CD4-positive, alpha-beta T cell treated with Interleukin-4 for 1 hour (primary cell): ENCODE results near the gene GALNT13.

Experiments used
- DNase-seq, 2 donors: peaks; one replicate each; pipeline ENCODE4 v3.0.0-alpha.2; 2020 to 2022

The GALNT13 gene

DNA sequence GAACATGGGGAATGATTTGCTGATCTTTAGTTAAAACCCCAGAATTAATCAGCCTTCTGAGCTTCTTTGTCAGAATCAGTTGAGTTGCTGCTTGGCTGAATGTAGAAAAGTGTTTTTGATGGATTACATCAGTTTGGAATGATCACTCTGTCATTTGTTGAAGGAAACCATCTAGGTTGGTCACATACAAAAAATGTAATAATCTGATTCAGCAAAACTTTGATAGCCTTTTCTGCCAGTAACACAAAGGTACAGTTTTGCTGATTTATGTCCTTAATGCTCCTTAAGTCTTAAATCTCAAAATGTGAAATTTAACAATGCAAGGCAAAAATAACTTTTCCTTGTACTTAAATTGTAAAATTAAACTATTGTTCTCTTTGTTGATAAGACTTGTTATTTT lies 74.3 kb downstream of the GALNT13 start:
- no peak for DNase-seq

DNA sequence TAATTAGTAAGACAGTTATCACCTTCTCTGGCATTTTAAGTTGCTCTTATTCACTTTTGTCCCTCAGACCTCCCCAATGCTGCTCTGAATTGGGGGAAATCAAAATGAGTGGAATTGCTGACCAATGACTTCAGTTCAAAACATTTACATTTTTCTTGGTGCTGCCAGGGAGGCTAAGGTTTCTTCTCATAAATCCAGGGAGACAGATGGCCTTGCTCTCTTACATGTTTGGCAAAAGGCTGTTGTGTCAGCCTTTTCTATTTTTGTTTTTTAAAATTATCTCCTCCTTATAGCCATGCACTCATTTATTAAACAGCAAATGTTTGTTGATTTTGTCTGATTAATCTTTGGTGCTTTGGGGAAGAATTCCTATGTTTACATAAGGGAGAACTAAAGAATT lies 82.0 kb downstream of the GALNT13 start:
- no peak for DNase-seq

DNA sequence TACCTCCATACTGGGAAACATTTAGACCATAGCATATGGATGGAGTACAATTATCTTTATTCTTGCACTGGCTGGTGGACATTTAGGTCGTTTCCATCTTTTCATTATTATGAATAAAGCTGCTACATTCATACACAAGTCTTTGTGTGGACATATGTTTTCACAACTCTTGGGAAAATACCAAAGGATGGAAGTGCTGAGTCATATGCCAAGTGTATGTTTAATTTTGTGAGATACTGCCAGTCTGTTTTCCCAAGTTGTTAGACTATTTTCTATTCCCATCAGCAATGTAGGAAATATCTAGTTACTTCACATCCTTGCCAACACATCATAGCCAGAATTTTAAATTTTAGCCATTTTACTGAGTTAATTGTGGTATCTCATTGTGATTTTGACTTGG lies 91.5 kb downstream of the GALNT13 start:
- no peak for DNase-seq

DNA sequence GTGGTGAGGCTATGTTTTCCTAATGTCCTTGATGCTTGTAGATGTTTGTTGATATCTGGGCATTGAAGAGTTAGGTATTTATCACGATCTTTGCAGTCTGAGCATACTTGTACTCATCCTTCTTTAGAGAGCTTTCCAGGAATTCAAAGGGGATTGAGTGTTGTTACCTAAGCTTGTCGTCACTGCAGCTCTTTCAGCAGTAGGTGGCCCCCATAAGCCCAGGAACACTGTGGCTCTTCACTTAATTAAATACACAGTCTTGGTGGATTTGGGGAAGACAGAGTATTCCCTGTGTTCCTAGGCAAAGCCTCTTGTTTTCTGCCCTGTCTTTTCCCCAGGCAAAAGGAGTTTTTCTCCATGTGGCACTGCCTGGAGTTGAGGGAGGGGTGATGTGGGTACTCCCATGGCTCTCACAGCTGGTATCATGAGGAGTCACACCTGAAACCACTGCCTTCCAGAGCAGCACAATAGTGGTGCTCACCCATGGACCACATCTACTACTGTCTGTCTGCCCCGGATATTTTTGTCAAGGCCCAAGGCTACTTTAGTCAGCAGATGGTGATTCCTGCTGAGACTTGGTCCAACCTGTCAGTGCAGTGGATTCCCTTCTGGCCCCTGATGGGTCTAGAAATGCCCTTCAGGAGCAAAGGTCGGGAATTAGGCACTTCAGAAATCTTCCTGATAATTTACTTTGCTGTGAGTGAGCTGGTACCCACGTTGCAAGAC lies 95.7 kb downstream of the GALNT13 start:
- no peak for DNase-seq

DNA sequence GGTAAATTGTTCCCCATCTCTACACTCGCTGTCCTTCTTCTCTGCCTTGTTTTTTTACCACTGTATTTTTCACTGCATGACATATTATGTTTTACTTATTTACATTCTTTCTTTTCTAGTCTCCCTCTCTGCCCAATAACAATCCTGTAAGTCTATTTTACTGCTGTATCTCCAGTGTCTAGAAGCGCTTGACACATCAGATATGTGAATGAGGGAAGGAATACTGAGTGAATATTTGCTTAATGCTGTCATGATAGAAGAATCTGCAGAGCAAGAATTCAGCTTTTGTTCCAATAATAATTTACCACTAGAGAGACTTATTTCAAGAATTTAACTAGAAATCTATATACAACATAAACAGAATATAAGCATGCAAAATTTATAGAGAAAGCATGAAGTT lies 99.5 kb downstream of the GALNT13 start:
- DNase-seq: no peak

DNA sequence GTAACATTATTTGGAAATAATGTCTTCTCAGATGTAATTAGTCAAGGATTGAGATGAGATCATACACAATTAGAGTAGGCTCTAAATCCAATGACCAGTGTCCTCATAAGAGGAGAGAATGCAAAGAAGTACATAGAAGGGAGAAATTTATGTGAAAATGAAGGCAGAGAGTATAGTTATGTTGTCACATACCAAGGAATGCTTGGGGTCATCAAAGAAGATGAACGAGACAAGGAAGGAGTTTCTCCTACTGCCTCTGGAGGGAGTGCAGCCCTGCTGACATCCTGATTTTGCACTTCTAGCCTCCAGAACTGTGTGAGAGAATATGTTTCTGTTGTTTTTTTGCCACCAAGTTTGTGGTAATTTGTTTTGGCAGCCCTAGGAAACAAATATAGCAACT lies 100.1 kb downstream of the GALNT13 start:
- DNase-seq: no peak

DNA sequence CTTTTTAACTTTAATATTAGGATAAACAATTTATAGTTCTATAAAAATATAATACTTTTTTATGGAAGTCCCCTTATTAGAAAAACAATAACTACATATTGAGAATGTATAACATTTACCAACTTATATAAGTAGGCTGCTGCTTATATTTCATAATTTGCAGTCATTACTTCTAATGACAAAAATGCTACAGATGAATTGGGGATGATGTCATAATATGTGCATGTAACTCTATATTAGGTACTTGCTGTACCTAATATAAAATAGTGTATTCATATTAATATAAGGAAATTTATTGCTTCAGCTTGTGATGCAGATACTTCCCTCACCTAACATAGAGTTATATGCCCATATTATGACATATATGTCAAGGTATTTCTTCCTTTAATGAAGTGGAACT lies 100.7 kb downstream of the GALNT13 start:
- DNase-seq: no peak

DNA sequence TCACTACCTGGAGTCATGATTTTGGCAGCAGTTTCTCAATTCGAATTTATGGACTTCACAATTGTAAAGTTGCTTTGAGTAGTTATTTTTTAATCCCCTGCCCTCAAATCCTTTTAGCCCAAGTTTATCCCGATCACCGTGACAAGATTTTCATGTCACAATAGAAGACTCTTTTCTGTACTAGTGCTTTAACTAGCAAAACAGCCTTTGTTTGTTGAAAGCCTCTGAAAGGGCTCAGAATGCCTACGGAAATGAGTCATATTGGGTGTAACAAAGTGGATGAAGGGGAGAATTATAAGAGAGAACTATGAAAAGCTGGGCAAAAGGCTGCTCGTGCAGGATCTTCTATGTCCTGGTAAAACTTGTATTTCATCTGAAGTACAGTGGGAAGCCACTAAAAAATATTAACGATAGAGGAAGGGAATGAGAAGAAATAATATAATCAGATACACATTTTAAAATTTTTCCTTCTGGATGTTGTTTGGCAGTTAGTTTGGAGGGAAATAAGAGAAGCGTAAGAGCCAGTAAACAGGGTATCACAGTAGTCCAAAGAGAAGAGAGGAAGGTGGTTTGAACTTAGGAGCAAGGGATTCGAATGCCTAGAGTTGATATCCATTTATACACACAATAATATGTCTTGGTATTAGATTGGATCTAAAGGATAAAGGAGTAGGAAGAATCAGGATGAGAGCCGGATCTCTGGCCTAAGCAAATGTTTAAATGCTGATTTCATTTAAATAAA lies 114.9 kb downstream of the GALNT13 start:
- DNase-seq: no peak

DNA sequence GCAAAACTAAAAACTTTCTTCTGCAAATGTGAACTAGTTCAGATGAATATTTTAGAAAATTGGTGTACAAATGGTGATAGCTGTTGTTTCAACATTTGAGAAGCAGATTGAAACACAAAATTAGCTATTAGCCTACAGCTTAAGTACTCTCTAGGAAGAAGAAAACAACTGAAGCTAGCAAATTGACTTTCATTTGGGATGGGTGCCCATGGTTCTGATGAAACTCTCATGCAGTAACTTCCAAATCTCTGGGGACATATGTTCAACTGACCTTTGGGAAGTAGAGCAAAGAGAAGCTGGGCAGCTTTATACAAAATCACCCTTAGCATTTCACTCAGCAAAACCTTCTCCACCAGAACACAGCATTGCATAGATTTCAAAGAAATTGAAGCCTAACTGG lies 119.0 kb downstream of the GALNT13 start:
- no peak for DNase-seq

DNA sequence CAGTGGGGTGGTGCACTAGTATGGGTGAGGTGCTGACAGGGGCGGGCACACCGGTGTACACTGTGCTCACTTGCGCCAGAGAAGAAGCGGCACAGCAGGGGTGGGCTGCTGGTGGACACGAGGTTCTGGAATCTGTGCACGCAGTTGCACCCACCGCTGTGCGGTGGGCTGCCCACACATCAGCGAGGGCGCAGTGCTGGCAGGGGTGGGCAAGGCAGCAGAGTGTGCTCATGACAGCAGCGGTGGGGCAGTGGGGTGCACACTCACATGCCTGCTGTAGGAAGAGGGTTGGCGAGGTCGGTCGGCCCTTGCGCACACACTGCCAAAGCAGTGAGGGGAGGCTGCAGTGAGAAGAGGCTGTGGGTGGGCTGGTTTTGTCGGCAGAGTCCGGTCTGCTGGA lies 141.8 kb downstream of the GALNT13 start:
- DNase-seq: no peak

DNA sequence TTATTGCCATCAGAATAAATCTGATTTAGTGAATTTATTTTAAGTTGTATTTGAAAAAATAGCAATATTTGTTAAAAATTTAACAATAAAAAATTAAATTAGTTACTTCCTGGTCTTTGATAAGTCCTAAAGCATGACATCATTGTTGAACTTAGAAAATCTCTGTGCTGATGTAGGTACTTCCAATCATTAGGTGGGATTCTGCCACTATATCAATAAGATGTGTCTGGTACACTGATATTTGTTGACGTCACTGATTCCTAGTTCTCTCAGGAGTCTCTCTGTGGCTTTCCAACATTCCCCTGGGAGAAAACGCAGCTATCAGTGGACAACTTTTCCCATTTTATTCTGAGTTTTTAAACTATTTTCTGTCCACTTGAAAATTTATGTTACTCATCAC lies 143.5 kb downstream of the GALNT13 start:
- no peak for DNase-seq

DNA sequence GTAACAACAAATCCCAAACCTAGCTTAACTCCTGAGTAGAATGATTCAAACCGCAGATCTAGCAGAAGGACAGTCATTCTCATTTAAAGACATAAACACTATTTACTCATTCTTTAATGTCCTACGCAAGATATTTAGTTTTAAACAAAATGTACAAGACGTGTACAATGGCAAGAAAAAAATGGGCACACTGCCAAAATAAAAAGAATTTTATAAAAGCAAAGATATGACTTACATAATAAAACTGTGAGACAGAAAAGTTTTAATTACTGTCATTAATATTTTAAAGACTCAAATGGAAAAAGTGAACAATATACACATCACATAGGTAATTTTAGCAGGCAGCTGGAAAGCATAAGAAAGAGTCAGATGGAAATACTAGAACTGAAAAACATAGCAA lies 157.8 kb downstream of the GALNT13 start:
- DNase-seq: no peak

DNA sequence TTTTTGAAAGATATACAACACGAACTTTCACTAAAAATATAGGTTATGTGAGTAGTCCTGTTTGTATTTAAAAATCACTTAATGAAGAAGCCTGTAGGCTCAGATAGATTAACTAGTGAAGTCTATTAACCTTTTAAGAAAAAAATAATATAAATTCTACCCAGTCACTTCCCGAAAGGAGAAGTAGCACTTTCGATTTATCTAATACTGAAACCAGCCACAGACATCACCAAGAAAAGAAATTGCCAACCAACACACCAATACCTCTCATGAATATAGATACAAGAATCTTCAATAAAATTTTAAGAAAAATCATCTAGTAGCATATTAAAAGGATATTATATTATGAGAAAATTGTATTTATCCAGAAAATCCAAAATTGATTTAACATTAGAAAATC lies 160.5 kb downstream of the GALNT13 start:
- no peak for DNase-seq

DNA sequence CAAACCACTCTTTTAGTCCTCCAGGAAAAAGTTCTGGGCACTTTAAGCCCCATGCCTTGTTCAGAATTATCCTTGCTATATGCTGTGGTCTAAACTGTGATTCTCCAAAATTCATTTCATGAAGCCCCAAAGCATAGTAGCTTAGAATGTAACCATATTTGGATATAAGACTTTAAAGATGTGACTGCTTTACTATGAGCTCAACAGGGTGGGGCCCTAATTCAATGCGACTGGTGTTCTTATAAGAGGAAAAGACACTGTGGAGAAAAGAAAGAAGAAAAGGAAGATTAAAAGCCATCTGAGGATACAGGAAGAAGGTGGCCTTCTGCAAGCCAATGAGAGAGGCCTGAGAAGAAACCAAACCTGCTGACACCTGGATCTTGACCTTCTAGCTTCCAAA lies 174.8 kb downstream of the GALNT13 start:
- DNase-seq: no peak

DNA sequence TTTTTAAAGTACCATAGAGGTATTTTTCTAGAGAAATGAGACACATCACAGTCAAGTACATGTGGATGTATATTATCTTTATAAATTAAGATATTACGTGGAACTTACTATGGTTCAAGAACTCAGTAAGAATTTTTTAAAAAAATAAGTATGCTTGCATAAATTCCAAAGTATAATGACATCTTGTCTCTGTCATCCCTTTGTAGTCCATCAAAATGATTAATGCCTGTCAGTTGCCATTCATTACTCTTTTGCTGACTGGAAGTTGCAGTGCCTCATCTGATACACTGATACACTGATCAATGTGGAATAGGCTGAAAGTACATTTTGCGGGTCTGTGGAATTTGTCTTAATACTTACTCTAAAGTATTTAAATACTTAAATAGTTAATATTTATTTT lies 177.2 kb downstream of the GALNT13 start:
- no peak for DNase-seq

DNA sequence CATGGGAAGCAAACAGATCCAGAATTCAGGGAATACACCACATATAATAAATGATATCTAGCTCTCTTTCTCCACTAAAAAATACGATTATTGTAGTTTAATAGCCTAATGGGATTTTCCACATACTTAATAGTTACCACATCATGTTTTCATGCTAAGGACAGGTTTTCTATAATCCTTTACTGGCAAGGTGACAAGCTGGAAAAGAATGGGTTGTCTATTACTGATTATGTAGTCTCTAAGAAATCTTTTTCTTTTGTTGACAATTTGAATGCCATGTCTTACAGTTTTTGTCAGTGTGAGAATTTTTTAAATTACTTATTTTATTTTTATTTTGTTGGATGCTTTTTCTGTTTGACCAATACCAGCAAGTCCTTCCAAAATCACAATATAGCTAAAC lies 177.8 kb downstream of the GALNT13 start:
- DNase-seq: no peak

DNA sequence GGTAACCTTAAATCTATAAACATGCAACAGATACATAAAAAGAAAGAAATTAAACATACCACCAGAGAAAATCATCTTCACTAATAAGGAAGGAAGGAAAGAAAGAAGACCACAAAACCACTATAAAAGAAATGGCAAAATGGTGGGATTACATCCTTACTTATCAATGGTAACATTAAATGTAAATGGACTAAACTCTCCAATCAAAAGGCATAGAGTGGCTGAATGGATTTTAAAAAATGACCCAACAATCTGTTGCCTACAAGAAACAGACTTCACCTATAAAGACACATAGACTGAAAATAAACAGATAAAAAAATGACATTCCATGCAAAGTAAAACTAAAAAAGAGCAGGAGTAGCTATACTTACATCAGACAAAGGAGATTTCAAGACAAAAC lies 195.4 kb downstream of the GALNT13 start:
- no peak for DNase-seq

DNA sequence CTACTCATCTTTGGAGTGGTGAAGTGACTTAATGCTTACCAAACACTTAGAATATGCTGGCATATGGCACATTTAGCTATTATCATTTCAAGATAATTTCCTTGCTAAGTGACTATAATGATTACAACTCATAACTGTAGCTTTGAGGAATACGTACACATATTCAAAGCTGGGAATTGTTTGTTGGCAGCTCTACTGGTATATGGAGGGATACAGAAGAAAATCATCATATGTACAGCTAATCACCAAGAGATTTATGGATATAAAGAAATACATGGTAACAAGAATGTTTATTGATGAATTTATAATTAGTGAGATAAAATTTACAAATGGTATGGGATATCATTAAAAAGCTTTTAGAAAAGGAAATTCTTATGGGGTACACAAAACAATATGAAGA lies 207.2 kb downstream of the GALNT13 start:
- no peak for DNase-seq

DNA sequence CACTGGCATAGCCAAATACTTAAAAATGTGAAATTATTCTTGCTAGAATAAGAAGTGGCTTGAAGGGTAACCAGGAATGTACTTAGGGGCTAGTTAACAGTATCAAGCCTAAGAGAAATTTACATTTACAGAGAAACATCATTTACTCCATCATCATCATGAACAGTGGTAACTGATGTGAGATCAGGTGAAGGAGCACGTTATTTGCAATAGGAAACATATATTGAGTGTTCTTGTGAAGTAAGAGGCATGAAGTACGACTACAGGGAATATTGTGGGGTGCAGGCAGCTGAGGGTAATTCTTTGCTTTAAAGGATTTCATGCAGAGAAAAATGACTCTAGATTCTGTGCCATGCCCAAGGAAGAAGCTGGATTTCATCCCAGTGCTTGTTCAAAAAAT lies 220.8 kb downstream of the GALNT13 start:
- DNase-seq: no peak

DNA sequence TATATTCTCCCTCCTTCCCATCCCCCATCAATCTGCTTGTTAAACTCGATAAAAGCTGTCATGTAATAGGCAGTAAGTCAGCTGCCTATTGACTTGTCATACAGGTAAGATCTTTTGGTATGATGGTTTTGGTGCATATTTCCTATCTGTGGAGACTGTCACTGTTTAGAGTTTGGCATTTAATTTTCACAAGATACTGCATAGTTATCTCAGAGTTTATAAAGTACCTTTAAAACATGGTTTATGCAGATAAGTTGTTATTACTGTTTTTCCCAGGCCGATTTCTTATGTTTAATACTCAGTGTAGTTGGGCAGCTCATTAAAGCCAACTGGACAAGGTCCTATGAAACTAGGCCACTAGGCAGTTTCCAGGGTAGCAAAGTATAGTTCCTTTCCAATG lies 222.1 kb downstream of the GALNT13 start:
- DNase-seq: no peak

DNA sequence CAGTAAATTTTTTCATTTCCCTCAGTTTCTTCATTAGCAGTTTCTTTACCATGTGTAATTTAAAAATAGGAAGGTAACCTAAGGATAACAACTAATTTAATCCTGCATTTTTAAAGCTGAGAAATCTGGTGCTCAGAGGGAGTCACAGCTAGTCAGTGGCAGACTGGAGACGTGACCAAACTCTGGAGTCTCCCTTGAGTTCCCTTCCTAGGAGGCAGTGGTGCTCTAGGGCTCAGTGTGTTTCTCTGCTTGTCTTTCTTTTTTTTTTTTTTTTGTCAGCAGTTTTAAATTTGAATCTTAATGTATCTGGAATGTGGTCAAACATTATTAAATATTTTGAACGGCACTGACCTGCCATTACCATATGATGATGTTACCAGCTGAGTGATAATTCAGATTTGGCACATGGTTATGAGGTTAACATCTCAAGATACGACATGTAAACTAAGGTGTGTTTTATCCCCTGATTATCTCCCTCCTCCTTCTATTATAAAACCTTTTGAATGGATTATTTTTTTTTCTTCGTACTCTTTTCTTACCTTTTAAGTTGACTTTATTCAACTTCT lies 226.2 kb downstream of the GALNT13 start:
- DNase-seq: no peak

DNA sequence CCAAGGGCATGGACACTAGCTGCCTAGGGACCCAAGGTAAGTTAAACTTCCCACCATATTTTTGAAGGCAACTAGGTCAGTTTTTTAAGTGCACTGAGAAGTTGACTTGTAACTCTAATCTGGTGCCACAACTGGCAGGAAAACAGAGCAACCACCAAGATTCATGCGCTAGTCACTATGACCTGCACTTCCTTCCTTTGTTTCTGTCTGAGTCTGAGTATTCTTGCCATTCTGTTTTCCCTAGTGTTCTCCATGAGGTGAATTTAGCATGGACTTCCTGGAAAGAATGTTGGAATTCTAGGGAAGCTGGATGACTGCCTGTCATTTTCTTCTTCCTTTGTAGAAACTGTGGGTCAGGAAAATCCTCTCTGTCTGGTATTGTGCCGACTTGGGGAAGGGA lies 249.0 kb downstream of the GALNT13 start:
- no peak for DNase-seq

DNA sequence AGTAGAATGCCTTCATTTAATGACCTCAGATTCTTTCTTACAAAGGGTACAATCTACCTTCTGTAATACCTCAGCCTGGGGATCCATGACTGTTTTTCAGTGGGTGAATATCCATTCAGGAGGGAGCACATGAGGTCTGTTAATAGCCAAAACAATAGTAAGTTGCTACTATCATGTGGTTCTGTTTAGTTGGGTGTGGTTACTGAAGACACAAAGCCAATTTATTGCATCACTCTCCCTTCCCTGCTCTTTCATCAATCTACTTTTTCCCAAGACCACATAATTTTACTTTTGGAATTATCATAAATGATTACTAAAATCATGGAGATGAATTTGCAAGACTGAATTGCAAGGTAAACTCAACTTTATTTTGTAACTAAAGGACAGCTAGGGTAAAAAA lies 254.2 kb downstream of the GALNT13 start:
- DNase-seq: no peak

DNA sequence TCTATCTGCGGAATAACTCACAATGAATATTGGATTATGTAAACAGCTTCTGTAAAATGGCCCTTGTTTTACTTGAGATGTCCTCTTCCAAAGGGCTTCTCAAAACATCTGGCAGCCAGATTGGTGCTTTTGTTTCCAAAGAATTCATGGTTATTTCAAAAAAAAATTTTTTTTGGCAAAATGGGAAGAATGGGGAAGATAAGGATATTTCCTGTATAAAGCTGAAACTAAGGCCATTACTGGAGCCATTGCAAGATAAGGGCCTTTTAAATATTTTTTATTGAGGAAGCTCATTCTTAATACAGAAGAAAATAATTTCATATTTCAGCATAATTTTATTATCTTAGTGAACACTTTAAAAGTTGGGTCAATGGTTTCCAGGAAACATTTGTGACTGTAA lies 259.1 kb downstream of the GALNT13 start:
- no peak for DNase-seq

DNA sequence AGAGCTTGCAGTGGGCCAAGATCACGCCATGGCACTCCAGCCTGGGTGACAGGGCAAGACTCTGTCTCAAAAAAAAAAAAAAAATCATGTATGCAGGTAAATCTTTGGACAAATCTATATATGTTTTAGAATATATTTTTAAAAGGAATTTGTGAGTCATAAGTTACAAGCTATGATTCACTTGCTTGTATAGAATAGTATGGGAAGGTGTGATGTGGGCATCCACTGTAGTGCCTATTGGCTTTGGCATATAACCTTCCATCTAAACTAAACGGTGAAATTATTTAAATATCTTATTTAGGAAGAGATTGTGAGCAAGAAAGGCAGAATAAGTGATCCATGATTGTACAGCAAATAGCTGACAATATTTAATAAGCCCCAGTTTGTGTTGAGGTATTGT lies 261.1 kb downstream of the GALNT13 start:
- no peak for DNase-seq
